HCEC 1CT (cell line): Measurements from ENCODE around the gene MELTF.

ENCODE experiments used
- DNase-seq: peaks from one replicate; pipeline ENCODE4 v3.0.0-alpha.2; 2017

Gene MELTF

GRCh38 chr3:196967412-196968232 lies 62.0 kb downstream of the MELTF start:
- DNase-seq, result no peak

DNA sequence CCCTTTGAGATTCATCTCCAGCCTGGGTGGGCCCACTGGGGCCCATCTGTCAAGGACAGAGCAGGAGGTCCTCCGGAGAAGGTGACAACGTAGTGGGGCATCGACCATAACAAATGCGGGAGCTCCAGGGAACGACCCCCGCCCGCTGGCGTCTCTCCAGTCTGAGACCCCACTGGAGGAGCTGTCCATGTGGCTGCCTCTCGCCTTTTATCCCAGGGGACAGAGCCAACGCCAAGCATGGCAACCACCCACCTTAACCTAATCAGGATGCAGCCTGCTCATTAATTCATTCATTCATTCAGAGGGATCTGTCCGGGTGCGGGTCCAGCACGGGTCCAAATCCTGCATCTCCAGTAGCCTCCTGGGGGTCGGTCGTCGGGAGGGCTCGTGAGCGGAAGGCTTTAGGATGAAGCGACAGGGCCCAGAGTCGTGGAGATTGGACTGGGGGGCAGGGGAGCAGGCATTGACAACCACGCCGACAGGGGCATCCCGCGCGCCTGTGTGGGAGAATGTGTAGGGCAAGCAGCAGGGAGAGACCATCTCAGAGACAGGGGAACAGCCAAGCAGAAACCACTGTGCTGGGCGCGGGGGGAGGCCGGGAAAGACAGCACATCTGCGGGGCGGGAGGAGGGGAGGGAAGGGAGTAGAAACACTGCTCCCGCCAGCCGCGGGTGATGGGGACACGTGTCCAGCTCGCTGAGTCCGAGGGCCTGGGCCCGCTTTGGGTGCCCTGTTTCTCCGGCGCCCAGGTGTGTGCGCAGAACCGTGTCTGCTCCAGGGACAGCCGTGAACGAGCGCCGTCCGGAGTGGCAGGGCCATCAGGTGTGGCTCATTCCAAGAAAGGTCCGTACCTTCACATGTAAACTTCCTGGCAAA lies 62.9 kb downstream of the MELTF start:
- DNase-seq, result no peak

- DNase-seq, result no peak
These were observed 63.8 kb downstream of the MELTF start for GRCh38 chr3:196965804-196966173.

DNA sequence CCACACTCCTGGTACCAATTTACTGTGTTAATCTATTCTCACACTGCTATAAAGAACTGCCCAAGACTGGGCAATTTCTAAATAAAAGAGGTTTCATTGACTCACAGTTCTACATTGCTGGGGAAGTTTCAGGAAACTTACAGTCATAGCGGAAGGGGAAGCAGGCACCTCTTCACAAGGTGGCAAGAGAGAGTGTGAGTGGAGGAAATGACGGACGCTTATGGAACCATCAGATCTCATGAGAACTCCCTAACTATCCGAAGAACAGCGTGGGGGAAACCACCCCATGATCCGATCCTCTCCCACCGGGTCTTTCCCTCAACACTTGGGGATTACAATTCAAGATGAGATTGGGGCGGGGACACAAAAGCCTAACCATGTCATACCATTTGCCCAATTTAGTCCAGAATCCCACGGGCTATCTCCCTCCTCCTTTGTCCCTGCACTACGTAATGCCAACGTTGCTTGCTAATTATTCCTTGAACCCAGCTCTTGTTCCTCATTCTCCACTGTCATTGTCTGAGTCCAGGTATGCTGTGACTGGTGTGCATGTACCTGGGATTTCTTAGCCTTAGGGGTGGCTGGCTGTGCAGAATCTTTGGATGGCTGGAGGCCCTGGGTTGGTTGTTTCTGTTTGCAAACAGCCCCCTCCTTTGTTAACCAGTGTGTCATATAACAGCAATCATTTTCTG lies 64.4 kb downstream of the MELTF start:
- no peak for DNase-seq

DNA sequence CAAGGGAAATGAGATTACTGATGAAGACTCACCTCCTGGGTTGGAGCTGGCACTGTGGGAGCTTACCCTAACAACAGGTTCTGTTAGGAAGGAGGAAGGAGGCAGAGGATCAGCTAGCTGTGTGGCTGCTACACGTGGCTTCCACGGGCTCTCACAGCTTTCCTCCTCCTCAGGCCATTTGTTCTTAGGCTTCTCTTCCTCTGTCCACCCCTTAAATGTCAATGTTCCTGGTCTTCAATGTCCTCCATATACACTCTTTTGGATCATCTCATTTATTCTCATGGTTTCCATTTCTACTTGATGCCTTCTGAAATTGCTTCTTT lies 66.0 kb downstream of the MELTF start:
- no peak for DNase-seq

GRCh38 chr3:196962930-196963630 lies 66.5 kb downstream of the MELTF start:
- DNase-seq, result no peak

GRCh38 chr3:196962108-196962929 lies 67.3 kb downstream of the MELTF start:
- DNase-seq, result no peak

DNA sequence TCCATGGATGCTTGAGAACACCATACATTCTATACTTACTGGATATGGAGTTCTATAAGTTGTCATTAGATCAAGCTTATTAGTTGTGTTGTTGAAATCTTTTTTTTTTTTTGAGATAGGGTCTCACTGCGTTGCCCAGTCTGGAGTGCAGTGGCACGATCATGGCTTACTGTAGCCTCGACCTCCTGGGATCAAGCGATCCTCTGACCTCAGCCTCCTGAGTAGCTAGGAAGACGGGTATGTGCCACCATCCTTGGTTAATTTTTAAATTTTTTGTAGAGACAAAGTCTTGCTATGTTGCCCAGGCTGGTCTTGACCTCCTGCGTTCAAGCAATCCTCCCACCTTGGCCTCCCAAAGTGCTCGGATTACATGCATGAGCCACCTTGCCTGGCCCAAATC lies 74.8 kb downstream of the MELTF start:
- no peak for DNase-seq
